GM18502 (cell line): ENCODE results near the gene DNAJB2.
"Not testable (repeated sequence)": the region's sequence is repeated elsewhere in the genome, so short reads cannot be mapped to it uniquely, and the experiment has no call there.

Experiments used
- ATAC-seq: cut with Tn5 transposase; IDR thresholded peaks from one replicate; pipeline ENCODE4 v1.9.1; 2021; ENCODE audit warnings: mild to moderate bottlenecking; ENCODE audit not compliant: unreplicated experiment, poor library complexity

The DNAJB2 gene

DNA sequence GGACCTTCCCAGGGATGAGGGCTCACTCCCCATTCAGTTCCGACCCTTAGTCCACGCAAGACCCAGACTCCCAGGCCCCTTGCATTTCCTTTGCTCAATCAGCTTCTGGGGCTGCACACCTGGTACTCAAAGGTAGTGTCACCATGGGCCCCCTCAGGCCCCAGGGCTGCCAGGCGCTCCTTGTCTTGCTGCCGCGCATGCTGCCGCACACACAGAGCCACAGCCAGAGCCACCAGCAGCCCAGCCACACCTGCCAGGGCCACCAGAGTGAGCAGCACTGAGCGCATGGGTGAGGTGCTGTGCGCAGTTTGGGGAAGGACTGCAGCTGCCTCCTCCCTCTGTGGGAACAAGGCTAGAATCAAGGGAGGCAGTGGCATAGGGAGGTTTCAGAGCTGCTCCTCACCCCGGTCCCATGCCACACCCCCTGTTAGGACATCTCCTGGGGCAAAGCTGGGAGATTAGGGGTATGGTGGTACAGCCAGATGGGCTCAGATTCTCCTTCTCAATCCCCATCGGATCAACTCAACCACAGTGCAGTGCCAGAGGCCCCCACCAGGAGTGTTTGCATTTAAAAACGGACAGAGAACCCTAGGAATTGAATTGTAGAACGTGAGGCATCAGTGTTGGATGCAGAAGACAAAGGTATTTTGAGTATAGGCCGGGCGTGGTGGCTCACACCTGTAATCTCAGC, 18.7 kb downstream of the DNAJB2 start:
- no peak for ATAC-seq

DNA sequence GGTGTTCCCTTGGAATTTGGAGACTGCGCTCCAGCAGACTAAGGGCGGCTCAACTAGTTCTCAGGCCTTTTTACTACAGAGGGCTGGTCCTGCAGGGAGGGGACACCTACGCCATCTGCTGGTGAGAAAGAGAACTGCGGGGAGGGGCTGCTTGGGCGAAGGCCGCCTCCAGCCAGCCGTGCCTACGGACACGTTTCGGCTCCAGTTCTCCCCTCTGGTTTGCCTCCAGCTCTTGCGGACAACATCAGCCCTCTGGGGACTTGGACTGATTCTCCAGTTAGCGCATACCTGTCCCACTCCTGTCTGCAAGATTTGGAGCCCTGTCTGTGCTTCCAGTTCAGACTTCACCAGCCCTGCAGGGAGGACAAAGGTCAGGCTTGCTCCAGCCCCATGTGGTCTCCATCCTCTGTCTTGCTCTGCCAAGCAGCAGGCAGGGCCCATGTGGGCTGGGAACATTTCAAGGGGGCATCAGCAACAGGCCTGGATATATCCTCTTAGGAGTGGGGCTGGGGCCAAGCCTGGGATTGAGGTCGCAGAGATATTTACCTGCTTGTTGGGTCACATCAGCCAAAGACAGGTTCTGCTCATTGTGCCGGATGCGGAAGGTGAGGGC, 19.7 kb downstream of the DNAJB2 start:
- ATAC-seq = peak; percentile 57

DNA sequence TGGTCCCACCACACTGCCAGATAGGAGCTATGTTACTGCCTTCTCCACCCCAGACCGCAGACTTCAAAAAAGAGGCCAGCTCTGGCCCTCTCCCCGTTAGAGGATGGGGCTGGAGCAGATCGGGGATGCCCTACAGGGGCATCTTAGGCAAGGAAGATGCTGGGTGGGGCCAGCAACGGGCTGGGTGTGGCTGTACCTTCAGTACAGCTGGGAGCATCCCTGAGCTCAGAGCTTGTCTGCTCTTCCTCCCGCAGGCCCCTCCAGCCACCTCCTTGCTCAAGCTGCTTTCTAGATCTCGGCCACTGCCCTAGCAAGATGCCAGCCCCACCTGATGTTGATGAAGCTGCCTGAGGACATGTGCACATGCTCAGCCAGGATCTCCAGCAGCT, 20.2 kb downstream of the DNAJB2 start:
- no peak for ATAC-seq

DNA sequence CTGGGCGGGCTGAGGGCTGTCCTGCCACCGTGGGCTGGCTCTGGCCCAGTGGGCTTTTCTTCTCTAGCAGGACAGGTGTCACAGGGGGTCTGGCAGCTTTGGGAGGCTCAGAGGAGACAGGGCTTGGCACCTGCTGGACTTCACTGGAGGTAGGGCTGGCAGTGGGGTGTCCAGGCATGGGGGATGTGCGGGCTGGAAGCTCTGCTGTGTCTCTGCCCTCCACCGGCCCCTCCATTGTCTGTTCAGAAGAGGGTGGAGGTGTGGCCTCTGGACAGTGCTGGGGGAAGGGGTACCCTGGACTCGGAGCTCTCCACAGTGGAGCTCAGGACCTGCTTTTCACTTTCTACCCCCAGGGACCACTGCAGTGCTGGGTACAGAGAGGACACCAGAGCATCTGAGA, 20.9 kb downstream of the DNAJB2 start:
- ATAC-seq = no peak

DNA sequence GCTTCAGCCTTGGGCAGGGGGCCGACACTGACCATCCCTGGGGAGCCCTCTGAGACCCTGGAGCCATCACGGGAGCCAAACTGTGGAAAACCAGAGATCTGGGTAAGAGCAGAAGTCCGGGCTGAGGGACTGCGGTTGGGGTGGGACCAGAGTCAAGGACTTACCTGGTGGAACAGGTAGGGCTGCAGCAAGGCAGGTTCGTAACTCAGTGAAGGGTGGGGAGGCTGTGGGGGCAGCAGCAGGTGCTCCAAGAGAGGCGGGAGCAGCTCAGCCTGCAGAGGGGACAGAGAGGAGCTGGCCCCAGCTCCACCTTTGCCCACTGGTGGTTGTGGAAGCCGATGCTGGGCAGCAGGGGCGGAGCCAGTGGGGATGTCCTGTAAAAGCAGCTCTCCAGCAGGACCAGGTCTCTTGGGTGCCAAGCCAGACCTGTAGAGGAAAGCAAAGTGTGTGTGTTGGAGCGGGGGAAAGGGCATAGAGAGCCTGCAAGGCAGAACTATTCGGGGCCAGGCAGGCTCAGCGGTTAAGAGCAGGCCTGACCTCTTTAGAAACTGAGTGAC, 23.3 kb downstream of the DNAJB2 start:
- no peak for ATAC-seq

DNA sequence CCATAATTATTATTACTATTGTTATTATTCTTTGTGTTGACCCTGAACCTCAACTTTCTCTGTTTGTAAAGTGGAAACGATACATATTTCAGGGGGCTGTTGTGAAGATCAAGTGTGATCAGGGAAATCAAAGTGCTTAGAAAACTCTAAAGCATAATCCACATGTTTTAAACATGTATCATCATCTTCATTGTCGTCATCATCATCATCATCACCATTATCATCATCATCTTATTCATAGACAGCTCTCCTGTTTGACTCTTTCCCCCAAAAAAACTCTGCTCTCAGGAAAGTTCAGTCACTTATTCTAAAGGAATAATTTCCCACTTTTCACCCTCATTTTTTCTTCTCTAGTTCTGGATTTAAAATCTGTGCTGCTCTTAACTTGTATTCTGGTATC, 25.1 kb downstream of the DNAJB2 start:
- no peak for ATAC-seq

DNA sequence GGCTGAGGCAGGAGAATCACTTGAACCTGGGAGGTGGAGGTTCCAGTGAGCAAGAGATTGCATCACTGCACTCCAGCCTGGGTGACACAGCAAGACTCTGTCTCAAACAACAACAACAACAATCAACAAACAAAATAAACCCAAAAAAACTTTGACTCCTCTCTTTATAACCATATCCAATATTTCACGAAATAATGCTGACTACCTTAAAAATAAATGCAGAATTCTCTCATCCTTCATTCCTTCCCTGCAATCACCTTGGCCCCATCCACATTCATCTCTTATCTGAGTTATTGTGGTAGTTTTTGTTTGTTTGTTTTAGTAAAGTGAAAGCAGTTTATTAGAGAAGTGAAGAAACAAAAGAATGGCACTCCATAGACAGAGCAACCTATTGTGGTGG, 26.9 kb downstream of the DNAJB2 start:
- ATAC-seq = no peak

DNA sequence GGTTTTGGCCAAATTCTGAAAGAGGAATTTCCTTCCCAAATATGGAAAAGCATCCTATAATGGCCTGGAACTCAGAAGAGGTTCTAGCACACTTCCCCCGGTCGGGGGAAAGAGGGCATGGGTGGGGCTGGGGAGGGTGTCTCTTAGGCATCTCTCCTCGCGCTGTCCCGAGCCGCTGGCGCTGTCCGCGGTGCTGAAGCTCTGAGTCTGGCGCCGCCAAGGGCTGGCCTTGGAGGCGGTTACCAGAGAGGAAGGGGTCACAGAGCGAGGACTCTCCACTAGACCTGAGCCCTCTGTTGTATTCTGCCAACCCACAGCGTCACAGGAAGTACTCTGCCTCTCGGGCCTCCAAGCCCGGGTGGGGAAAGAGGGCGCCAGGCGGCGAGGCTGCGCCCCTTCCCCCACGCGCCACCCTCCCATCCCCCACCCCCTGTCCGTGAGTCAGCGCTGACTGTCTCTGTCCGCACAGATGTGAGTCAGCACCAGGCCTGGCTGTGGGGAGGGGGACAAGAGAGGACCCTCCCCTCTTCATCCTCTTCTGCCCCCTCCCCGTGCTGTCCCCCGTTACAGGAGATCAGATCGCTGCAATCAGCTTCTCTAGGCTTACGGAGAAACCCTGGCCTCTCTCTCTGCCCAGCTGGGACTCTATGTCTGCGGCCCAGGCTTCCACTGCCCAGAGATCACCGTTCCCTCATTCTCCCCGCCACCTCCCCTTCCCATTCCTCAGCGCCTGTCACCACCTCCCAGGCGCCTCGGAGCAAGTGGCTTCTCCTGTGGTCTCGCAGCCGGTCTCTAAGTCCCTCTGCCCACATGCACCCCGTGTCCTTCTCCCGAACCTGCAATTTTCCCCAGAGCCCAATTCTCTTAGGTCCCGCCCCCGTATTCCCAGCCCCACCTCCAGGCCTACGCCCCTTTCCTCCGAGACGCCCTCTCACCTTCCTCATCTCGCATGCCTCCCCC, 29.3 kb downstream of the DNAJB2 start:
- ATAC-seq = no peak

DNA sequence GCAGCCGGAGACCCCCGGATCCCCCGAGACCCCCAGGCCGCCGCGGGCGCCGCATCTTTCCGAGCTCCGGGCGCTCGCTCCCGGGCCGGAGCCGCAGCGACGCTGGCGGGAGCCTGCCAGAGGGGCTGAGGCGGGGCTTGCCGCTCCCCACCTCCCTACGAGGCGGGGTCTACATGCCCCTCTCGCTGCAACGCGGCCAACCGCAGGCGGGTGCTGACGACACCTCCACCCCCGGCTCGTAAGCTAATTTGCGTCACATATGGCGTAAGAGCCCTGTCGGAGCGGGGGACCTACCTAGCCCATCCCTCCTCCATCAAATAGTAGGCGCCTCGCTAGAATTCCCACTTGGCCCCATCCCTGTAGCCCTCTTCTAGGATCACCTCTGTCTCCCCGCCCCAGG, 30.1 kb downstream of the DNAJB2 start, which contains the start of gene PTPRN:
Gene PTPRN (minus strand): TSS at position 124 of the 400 bp plus-strand sequence. CDS start 69 bp downstream, at position 55.
- no peak for ATAC-seq

DNA sequence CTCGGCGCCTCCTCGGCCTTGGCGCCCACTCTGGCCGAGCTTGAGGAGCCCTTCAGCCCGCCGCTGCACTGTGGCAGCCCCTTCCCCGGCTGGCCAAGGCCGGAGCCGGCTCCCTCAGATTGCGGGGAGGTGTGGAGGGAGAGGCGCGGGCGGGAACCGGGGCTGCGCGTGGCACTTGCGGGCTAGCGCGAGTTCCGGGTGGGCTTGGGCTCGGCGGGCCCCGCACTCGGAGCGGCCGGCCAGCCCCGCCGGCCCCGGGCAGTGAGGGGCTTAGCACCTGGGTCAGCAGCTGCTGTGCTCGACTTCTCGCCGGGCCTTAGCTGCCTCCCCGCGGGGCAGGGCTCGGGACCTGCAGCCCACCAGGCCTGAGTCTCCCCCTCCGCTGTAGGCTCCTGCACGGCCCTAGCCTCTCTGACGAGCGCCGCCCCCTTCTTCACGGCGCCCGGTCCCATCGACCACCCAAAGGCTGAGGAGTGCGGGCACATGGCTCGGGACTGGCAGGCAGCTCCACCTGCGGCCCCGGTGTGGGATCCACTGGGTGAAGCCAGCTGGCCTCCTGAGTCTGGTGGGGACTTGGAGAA, 33.6 kb downstream of the DNAJB2 start:
- ATAC-seq = not testable (repeated sequence)

DNA sequence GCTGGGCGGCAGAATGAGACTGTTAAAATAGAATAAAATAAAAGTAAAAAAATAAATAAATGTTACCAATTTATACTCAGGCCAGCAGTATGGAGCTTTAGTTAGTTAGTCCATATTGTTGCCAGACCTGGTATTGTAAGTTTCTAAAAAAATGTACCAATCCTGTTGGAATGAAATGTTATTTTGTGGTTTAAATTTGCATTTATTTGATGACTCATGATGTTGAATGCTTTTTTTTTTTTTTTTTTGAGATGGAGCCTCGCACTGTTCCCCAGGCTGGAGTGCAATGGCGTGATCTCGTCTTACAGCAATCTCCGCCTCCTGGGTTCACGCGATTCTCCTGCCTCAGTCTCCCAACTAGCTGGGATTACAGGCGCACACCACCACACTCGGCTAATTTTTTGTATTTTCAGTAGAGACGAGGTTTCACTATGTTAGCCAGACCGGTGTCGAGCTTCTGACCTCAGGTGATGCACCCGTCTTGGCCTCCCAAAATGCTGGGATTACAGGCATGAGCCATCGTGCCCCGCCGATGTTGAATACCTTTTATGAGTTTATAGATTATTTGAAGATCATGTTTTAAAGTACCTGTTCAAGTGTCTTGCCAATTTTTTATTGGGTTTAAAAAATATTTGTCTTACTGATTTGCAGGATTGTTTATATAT, 35.8 kb downstream of the DNAJB2 start:
- no peak for ATAC-seq

DNA sequence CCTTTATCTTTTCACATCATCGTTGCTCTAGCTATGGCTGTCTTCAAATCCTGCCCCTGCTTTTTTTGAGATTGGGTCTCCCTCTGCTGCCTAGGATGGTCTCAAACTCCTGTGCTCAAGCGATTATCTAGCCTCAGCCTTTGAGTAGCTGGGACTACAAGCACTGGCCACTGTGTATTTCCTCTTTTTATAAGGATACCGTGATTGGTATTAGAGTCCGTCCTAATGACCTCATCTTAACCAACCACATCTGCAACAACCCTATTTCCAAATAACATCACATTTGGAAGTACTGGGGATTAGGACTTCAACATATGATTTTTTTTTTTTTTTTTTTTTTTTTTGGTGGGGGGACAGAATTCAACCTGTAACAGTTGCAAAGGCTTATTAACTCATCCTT, 44.3 kb downstream of the DNAJB2 start:
- ATAC-seq = no peak

DNA sequence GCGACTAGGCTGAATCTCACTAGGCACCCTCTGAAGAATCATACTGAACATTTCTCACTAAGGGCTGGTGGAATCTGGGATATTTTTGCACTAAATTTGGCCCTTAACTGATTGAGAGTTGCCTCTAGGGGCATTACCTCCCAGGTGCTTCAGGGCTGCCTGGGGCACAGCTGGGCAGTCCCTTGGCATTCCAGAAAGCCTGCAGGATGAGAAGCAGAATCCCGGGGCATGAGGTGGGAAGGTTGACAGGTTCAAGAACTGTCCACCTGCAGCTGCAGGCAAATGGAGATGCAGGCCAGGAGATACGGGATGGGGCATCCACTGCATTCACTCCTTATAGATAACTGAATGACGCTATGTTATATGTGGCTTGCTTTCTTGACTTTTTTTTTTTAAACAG, 46.0 kb downstream of the DNAJB2 start:
- no peak for ATAC-seq

DNA sequence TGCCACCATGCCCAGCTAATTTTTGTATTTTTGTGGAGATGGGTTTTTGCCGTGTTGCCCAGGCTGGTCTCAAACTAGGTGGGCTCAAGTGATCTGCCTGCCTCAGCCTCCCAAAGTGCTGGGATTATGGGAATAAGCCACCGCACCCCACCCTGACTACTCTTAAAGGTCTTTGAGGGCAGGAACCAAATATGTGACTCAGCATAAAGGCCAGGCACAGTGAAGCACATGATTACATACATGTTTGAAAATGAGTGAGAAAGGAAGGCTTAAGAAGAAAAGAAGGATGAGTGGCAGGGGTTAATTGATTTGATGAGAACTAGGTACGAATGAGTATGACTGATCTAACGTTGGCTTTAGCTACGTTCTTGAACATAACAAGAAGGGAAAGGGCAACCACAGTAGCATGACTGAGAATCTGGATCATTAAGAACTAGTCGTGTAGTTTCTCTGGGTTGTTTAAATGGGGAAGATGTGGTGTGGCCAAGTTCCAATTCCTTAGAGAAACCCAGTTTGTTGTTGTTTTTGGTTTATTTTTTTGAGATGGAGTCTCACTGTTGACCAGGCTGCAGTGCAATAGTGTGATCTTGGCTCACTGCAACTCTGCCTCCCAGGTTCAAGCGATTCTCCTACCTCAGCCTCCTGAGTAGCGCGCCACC, 46.6 kb downstream of the DNAJB2 start:
- ATAC-seq = no peak

DNA sequence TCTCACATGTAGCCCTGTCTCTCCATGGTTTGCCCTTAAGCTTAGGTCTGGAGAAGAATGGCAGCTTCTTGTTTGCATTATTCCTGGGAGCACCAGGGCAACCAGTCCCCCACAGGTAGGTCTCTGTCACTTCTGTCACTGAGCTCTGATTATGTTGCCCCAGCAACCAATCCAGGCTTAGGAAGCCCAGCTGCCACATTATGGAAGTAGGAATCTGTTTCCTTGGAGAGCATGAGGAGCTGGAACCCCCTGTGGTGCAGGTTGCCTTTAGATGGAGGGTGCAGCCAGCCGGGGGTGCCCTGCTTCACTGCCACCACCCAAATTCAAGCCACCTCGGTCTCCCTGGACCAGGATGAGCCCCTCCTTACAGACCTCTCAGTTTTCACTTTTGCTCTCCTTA, 48.6 kb downstream of the DNAJB2 start:
- ATAC-seq = no peak

DNA sequence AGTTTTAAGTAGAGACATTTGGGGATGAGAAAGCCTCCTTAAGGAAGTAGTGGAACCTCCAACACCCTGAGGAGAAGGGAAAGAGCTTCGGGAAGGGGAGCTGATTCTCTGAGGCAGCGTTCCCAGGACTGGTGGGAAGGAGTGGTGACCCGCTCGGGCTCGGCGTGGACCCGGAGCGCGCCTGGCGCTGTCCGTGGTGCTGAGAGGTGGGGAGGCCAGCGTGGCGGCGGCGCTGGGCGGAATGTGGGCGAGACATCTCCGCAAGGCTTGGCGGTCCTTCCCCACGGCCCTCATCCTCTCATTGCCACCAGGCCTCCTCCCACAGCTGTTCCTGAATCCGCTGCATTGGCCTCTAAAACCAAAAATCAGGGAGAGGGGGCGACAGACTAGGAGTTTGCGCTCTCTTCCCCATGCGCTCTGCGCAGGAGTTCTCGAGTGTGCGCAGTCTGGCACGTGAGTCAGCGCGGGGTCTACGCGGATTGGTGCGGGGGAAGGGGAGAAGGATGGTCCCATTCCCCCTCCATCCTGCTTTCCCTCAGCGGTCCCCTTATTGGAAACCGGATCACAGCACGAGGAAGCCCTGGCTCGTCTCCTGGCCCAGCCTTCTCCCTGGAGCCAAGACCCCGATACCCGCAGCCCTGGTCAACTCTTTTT, 52.5 kb downstream of the DNAJB2 start:
- ATAC-seq = no peak

DNA sequence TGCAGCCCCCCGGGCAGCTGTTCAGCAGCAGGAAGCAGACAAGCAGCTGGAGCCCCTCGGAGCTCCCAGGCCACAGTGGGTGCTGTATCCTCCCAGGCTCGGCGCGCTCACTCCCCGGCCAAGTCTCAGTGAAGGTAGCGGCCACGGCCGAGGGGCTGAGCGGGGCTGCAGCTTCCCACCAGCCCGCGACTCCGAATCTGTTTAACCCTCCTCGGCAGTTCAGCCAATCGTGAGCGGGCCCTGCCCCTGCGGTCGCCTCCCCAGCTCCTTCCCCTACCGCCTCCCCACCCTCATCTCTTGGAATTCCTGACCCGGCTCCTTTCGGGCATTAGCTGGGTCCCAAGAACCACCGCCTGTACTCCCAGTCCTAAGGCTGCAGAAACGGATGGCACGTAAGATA, 53.4 kb downstream of the DNAJB2 start, which contains the start of gene RESP18:
Gene RESP18 (minus strand): TSS at position 203 of the 400 bp plus-strand sequence.
- ATAC-seq = no peak

DNA sequence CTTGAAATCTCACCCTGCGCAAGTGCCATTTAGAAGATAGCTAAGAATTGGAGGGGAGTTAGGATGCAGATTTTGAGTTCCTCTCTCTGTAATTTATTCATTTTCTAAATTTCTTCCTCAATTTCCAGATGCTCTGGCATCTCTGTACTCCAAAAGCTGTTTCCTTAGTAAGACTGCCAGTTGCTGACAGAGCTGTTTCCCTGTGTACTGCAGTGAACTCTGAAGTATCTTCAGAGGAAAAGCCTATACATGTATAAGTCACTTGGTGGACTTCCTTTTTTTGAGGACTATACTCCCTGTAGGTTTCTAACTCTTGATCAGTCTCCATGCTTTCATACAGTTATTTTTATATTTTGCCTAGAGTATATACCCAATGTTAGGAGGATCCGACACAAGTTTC, 54.9 kb downstream of the DNAJB2 start:
- no peak for ATAC-seq

DNA sequence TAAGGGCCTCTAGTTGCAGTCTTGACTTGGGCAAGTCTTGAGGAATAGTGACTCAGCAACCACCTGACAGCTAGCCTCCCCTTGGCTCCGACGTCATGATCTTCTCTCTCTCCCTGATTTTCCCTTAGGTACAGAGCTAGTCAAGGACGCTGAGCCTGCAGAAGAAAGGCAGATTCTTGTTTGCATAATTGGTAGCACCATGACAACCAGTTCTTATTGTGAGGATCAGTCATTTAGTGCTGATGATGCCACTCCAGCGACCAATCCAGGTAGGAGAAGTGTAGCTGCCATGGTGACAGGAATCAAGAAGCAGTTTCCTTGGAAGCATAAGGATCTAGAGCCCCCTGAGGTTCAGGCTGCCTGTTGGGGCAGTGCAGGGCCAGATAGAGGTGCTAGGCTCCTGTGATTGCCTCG, 56.2 kb downstream of the DNAJB2 start:
- ATAC-seq = no peak
